ENCODE data around the gene C8A. TPM values are rescaled to one million over a fixed set of nuclear protein-coding genes. Genes with fewer than 3 reads are reported as not detected.

Gene C8A
- polyA plus RNA-seq, 1 experiment = not detected

GRCh38 chr1:56873213-56873612, 18.6 kb downstream of the C8A start:
- POLR2A ChIA-PET = no interaction called here
- Histone ChIP-seq H3K27me3 (ENCODE audit: control insufficient read depth, insufficient read depth, low read length) (no peaks in the 10 kb centered on the region), H3K36me3 (ENCODE audit: control insufficient read depth, insufficient read depth, low read length) (no peaks in the 10 kb centered on the region), H3K4me3 (ENCODE audit: low read depth, low read length) (no peak overlapping the region)
- CTCF ChIA-PET = interaction anchor here (0.8 kb wide), 1 partner anchor 1363 kb away, joined by 3 read pairs; no protein-coding TSS in a partner anchor
- TF ChIP-seq CTCF (IDR thresholded peaks at IDR 0.05; ENCODE audit: insufficient read depth, low read depth, low read length) = no peak
- DNase-seq (ENCODE audit: low read depth) = no peak

- no peaks in the 10 kb centered on the region for H3K27me3 ChIP-seq (ENCODE audit: control insufficient read depth, insufficient read depth, low read length)
- no peak overlapping the region for H3K4me3 ChIP-seq (ENCODE audit: low read depth, low read length)
- no peak for DNase-seq (ENCODE audit: low read depth)
- no peak for TF ChIP-seq CTCF (IDR thresholded peaks at IDR 0.05; ENCODE audit: insufficient read depth, low read depth, low read length)
- ChIA-PET POLR2A (no interaction called here), CTCF (interaction anchor here (0.6 kb wide), 1 partner anchor 46 kb away, joined by 4 read pairs; no protein-coding TSS in a partner anchor)
- H3K36me3 ChIP-seq (ENCODE audit: control insufficient read depth, insufficient read depth, low read length) = no peaks in the 10 kb centered on the region
Observed at GRCh38 chr1:56874689-56875088, 20.1 kb downstream of the C8A start.

- Histone ChIP-seq H3K4me3 (ENCODE audit: low read depth, low read length) (no peak overlapping the region), H3K27me3 (ENCODE audit: control insufficient read depth, insufficient read depth, low read length) (no peaks in the 10 kb centered on the region), H3K36me3 (ENCODE audit: control insufficient read depth, insufficient read depth, low read length) (no peaks in the 10 kb centered on the region)
- DNase-seq (ENCODE audit: low read depth) = no peak
- CTCF ChIA-PET = no interaction called here
- no peak for TF ChIP-seq CTCF (IDR thresholded peaks at IDR 0.05; ENCODE audit: insufficient read depth, low read depth, low read length)
- POLR2A ChIA-PET = interaction anchor here (0.6 kb wide), 1 partner anchor 44 kb away, joined by 3 read pairs; no protein-coding TSS in a partner anchor
Observed at GRCh38 chr1:56877973-56878372, 23.4 kb downstream of the C8A start.

GRCh38 chr1:56880774-56881173, 26.2 kb downstream of the C8A start:
- no peak for TF ChIP-seq CTCF (IDR thresholded peaks at IDR 0.05; ENCODE audit: insufficient read depth, low read depth, low read length)
- no peak overlapping the region for H3K4me3 ChIP-seq (ENCODE audit: low read depth, low read length)
- no peaks in the 10 kb centered on the region for H3K36me3 ChIP-seq (ENCODE audit: control insufficient read depth, insufficient read depth, low read length)
- ChIA-PET POLR2A (no interaction called here), CTCF (interaction anchor here (1.0 to 1.2 kb wide), 2 partner anchors 9 to 184 kb away, joined by 3 to 4 read pairs; no protein-coding TSS in a partner anchor)
- no peak for DNase-seq (ENCODE audit: low read depth)
- no peaks in the 10 kb centered on the region for H3K27me3 ChIP-seq (ENCODE audit: control insufficient read depth, insufficient read depth, low read length)

- TF ChIP-seq CTCF (IDR thresholded peaks at IDR 0.05; ENCODE audit: insufficient read depth, low read depth, low read length) = no peak
- no peak overlapping the region for H3K4me3 ChIP-seq (ENCODE audit: low read depth, low read length)
- CTCF ChIA-PET = interaction anchor here (1.0 to 1.2 kb wide), 2 partner anchors 10 to 184 kb away, joined by 3 to 4 read pairs; no protein-coding TSS in a partner anchor
- no peak for DNase-seq (ENCODE audit: low read depth)
- H3K27me3 ChIP-seq (ENCODE audit: control insufficient read depth, insufficient read depth, low read length) = no peaks in the 10 kb centered on the region
- H3K36me3 ChIP-seq (ENCODE audit: control insufficient read depth, insufficient read depth, low read length) = no peaks in the 10 kb centered on the region
- POLR2A ChIA-PET = no interaction called here
Observed at GRCh38 chr1:56881417-56881816, 26.8 kb downstream of the C8A start.

Data from BJ (cell line).